Stimulated activated CD8-positive, alpha-beta memory T cell treated with anti-CD3 and anti-CD28 coated beads, Interleukin-4, amount 100 ng/mL, for 1 hour (primary cell): ENCODE measurements around the gene BIK.
"Not testable (repeated sequence)": the region's sequence is repeated elsewhere in the genome, so short reads cannot be mapped to it uniquely, and the experiment has no call there.

Experiments
- DNase-seq, 2 donors: peaks; one replicate each; pipeline ENCODE4 v3.0.0-alpha.2; 2020; ENCODE audit warnings: low read depth in 2 of 2, low spot score in 1 of 2

The BIK gene

DNA sequence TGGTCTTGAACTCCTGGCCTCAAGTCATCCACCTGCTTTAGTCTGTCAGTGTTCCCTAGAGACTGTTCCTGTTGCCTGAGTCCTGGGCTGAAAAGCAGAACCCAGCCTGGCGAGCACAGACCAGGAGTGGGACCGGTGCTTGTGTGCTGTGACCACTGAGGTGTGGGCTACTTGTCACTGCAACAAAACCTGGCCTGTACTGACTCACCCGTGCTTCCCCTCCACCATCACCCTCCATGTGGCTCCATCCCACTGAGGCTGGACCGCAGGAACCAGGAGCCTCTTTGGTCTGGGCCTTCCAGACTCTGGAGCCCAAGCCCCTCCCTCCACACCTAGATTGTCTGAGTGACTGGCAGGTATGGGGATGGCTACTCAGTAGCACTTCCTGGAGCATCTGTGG, 24.0 kb downstream of the BIK start:
- no peak for DNase-seq

GRCh38 chr22:43135565-43135964, 25.0 kb downstream of the BIK start:
- no peak for DNase-seq

DNA sequence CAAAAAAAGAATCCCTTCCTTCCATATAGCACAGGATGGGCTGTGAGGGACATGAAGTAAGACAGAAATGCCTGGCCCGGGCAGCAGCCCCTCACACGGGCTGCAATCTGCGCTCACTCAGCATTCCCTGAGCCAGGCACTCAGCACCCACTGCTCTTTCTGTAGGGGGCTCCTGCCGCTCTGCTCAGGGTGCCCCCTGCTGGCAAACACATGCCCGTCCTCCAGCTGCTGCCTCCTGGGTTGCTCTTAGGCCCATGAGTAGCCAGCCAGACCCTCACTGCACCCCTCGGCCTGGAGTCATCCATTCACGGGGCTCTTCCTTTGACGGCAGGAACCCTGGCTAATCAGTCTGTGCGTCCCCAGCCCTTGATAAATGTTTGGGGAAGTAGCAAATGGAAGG, 25.7 kb downstream of the BIK start:
- DNase-seq = peak in 1 of 2 donors; percentile 25

DNA sequence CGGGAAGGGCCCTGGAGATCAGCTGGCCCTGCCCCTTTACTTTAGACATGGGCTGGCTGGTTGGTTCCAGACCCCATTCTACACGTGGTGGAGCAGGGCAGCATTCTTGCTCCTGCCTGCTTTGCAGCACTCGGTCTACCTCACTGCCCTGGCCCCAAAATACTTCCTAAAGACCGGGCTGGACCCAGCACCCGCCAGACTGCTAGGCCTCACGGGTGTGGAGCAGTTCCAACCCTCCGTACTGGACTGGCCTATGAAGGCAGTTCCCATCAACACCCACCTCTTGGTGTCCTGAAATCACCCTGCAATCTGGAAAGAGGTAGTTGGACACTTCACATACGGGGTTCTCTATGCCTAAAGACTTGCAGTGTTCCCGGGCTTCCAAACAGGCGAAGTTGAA, 26.3 kb downstream of the BIK start:
- no peak for DNase-seq

DNA sequence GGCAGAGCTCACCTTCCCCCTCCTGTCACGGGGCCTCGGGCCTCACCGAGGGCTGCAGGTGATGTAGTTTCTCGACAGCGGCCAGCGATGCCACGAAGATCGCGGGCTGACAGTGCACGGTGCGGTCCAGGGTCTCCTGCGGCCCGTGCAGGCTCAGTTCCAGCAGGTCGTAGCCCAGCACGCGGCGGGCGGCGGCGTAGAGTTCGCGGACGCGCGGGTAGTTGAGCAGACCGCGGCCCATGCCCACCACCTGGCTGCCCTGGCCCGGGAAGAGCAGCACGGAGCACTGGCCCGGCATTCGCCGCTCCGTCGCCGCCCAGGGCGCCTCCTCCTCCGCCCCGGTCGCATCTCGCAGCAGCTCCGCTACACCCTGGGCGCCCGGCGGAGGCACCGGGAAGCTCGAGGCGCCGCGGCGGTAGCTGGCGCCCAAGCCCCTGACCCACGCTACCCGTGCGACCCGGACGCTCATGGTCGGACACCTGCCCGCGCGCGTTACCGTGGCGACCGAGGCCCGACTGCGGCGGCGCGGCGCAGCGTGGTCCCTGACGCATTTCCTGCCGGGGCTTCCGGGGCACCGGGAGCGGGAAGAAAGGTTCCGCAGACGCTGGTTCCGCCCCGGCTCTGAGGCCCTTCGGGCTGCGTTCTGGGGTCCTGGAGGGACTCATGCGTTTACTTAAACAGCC, 32.5 kb downstream of the BIK start, which contains the start of gene MCAT:
TSS of gene MCAT (minus strand) at position 519 of the 683 bp plus-strand sequence. CDS start at position 469, 50 bp downstream.
- DNase-seq = peak; percentile 40 to 61

GRCh38 chr22:43144949-43145348, 34.4 kb downstream of the BIK start:
- no peak for DNase-seq

- not testable (repeated sequence) for DNase-seq
Measured at GRCh38 chr22:43145371-43145770, 34.8 kb downstream of the BIK start.

GRCh38 chr22:43146332-43146731, 35.8 kb downstream of the BIK start:
- DNase-seq = not testable (repeated sequence)

- no peak for DNase-seq
Measured at GRCh38 chr22:43147821-43148220, 37.3 kb downstream of the BIK start.

GRCh38 chr22:43148581-43148980, 38.0 kb downstream of the BIK start:
- no peak for DNase-seq

DNA sequence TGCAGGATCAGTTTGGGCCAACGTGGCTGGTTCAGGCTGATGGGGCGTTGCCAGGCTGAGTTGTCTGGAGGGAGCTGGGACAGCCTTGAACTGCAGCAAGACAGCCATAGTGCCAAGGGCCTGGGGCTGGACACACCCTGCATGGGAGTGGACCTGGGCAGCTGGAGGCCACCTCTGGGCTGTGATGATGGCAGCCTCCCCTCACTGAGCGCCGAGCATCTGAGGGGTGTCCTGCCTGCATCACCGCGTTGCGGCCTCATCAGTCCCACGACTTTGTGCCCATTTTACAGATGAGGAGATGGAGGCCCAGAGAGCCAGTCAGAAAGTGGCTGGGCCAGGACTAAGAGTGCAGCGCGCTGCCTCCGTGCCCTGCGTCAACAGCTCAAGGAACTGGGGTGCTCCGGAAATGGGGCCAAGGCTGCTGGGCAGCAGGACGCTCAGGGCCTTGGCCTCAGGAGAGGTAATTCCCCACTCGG, 40.2 kb downstream of the BIK start:
- DNase-seq = no peak

- DNase-seq = peak in 1 of 2 donors; percentile 26
Measured at GRCh38 chr22:43151251-43152002, 40.9 kb downstream of the BIK start, which contains the start of gene TSPO. Gene TSPO (plus strand): TSS chr22:43151559. CDS start chr22:43159239, 7,680 bp downstream.

GRCh38 chr22:43152003-43152356, 41.4 kb downstream of the BIK start:
- DNase-seq = no peak

- peak; percentile 14 to 26 for DNase-seq
Measured at GRCh38 chr22:43152357-43153071, 42.0 kb downstream of the BIK start.

- DNase-seq = no peak
Measured at GRCh38 chr22:43153899-43154298, 43.3 kb downstream of the BIK start.

DNA sequence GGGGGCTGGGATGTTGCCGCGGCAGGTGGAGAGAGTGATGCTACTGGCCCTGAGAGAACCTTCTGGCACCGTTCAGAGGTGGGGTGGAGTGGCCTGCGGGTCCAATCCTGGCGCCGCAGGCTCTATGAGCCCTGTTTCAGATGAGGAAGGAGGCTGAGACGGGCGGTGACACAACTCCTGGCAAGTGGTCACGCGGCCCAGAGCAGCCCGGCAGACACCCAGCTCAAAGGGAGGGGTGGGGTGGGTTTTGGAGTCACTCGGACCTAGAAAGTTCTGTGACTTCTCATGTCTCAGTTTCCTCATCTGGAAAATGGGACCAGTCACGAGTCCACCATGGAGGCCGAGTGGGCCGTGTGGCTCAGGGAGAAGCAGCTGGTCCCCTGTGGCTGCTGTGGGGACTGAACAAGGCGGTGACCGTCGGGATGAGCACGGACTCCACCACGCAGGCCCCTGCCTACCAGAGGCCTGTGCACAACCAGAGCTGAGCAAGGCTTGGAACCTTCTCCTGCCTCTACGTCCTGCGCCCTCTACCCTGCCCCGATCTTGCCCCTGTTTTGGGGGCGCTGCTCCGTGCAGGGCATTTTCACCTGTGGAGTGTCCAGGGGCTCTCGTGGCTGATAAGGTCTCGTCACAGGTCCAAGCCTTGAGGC, 44.5 kb downstream of the BIK start:
- DNase-seq = no peak

DNA sequence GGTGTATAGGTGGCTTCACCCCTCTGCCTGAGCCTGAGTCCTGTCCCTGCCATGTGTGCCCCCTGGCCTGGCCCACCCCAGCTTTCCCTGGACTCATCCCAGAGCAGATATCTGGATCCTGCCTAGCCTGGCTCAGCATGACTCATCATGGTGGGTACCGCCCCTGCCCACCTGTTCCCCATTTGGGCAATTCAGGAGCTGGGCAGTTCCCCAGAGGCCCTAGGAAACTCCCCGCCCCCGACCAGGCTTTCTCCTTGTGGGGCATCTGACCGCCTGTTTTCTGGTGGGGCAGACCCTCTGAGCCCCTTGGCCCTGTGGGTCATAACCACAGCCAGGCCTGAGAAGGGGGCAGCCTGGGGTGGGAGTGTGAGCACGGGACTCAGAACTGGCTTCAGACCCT, 45.2 kb downstream of the BIK start:
- no peak for DNase-seq

DNA sequence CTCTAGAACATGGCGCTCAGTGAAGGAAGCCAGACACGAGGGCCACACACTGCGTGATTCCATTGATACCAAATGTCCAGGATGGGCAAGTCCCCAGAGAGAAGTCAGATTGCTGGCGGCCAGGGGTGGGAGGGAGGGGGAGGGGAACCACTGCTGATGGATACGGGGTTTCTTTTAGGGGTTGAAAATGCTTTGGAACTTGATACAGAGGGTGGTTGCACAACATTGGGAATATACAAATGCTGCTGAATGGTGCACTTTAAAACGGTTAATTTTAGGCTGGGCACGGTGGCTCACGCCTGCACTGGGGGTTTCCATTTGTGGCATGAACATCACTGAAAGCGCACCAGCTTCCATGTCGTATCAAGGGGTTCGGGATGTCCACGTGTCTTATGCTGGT, 45.9 kb downstream of the BIK start:
- no peak for DNase-seq

DNA sequence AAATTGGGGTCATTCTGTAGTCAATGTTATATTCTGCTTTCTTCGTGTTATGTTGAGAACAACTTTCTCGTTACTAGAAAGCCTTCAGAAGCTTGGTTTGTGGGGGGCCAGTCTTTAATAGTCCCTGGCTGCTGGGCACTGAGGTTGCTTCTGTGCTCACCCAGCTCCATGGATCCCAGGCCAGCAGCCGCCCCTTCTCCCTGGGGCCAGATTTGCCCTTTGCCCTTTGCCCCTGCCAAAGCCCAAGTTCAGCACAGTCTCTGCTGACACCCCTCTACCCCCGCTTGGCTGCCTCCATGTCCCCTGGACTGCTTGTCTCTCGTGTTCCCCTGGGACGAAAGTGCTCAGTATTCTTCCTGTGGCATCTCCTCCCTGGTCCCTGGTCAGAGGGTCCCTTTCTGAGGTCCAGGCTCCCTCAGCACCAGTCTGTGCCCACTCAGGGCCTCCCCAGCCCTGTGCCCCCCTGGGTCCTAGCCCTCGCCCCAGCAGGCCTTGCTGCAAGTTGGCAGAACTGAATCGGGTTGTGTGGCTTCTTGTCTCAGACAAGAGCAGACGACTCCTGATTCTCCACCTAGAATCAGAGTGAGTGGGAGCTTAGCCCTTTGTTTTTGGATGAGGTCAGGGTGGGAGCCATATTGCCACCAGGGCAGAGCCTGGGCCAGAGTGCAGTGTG, 47.5 kb downstream of the BIK start:
- no peak for DNase-seq

DNA sequence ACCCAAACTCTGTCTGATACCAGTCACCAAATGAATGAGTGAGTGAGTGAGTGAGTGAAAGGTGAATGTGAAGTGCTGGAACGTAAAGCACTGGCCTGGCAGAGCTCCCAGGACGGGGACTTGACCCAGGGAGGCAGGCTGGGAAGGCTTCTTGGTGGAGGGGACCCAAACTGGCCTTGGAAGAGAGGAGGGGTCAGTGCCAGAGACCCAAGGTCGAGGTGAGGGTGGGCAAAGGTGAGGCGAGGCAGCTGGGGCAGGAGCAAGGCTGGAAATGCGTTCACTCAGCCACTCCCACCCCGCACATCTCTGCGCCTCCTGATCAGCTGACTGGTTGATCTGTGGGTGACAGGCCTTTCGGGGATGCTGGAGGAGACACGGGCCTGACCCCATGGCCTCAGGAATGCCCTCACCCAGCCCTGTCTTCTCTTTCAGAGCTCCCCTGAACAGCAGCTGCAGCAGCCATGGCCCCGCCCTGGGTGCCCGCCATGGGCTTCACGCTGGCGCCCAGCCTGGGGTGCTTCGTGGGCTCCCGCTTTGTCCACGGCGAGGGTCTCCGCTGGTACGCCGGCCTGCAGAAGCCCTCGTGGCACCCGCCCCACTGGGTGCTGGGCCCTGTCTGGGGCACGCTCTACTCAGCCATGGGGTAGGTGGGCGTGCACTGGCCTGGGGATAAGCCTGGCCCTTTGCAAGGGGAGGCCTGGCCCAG, 48.4 kb downstream of the BIK start:
- DNase-seq = no peak
